ENCODE measurements around the gene PFDN1. TPM values are rescaled to one million over a fixed set of nuclear protein-coding genes. Genes with fewer than 3 reads are reported as not detected.
A peak's percentile ranks its signal among the peaks of the same experiment; 100 is the strongest.

PFDN1 gene
- total and polyA plus RNA-seq, 8 donors = 45.7 to 98.9 (median 87.3) TPM

DNA sequence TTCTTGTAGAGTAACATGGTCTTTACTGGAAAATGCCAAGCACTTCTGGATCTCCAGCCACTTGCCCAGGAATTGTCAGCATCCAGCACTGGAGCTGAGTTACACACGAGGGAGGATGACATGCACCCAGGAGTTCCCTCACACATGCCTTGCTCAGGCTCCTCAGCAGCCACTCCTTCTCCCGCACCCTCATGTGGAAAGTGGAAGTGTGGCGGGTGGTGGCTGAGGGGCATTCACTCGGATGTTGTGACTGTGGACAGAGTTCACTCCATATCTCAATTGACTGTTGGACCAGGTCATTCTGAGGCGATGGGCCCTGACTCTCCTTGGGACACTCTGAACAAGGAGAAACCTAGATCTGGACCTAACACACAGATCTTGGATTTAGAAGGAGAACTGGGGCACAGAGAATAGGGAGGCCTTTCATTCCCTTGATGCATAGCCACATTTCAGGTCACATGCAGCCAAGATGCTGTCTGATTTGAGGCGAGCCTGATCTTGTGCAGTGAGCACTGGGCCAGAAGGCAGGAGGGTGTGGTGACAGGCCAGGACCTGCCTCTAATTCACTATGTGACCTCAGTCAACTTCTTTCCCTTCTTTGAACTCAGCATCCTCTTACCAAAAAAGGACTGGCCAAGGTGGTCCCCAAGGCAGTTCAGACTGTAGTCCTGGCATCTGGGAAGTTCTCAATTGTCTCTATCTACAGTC lies 65.9 kb downstream of the PFDN1 start:
- no peak for ATAC-seq
- intact Hi-C loops (cut with DNase I) = no loop called here
- H3K27ac ChIP-seq = peak overlapping the region in 1 of 2 donors; percentile 80

DNA sequence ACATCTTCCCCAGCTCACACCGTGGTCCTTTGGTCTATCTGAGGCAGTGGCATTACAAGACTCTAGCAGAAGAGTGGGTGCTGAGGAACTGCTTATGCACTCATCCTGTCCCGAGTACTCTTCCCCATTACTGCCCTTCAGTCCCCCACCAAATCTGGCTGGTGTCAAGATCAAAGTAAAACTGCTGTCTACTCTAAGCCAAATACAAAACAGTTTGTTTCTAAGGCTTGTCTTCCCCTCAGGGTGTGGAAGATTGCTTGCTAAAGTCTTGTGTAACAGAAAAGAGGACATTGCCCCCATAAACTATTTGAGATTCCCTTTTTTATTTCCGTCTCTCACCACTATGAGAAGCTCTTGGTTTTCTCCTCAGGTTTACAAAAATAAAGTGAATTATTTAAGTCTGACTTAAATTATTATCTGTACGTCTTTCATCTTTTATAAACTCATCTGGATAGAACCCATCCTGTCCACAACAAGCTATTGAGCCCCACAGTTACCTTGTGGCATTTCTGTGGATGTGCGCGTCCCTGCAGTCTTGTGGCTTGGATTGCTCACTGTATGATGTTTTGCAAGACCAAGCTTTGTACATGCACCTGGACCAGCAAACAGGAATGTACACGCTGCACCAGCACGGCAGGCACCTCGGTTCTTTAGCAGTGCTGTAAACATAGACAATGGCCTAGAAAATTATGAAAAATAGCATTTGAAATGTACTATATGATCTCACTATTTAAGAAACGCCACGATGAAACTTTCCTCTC lies 66.9 kb downstream of the PFDN1 start:
- no peak overlapping the region for H3K4me3 ChIP-seq
- no peaks in the 10 kb centered on the region for H3K36me3 ChIP-seq
- TF ChIP-seq, protein P1, sequence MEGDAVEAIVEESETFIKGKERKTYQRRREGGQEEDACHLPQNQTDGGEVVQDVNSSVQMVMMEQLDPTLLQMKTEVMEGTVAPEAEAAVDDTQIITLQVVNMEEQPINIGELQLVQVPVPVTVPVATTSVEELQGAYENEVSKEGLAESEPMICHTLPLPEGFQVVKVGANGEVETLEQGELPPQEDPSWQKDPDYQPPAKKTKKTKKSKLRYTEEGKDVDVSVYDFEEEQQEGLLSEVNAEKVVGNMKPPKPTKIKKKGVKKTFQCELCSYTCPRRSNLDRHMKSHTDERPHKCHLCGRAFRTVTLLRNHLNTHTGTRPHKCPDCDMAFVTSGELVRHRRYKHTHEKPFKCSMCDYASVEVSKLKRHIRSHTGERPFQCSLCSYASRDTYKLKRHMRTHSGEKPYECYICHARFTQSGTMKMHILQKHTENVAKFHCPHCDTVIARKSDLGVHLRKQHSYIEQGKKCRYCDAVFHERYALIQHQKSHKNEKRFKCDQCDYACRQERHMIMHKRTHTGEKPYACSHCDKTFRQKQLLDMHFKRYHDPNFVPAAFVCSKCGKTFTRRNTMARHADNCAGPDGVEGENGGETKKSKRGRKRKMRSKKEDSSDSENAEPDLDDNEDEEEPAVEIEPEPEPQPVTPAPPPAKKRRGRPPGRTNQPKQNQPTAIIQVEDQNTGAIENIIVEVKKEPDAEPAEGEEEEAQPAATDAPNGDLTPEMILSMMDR (IDR thresholded peaks at IDR 0.05) = no peak
- H3K9me3 ChIP-seq = no peaks in the 10 kb centered on the region
- peak overlapping the region in 1 of 2 donors; percentile 80 for H3K27ac ChIP-seq
- DNase-seq (no peak), ATAC-seq (no peak)
- intact Hi-C loops (cut with DNase I) = no loop called here
- no peaks in the 10 kb centered on the region for H3K27me3 ChIP-seq
- peaks cover 1 to 41% of the 10 kb centered on the region in 2 donors for H3K4me1 ChIP-seq

More for the DNA sequence above, 65.9 kb downstream of the PFDN1 start:
- DNase-seq = no peak
- Histone ChIP-seq H3K4me1 (peaks cover 10 to 52% of the 10 kb centered on the region in 2 donors), H3K4me3 (no peak overlapping the region), H3K27me3 (no peaks in the 10 kb centered on the region), H3K9me3 (no peaks in the 10 kb centered on the region), H3K36me3 (no peaks in the 10 kb centered on the region)
- TF ChIP-seq, protein P1 (IDR thresholded peaks at IDR 0.05) = no peak

DNA sequence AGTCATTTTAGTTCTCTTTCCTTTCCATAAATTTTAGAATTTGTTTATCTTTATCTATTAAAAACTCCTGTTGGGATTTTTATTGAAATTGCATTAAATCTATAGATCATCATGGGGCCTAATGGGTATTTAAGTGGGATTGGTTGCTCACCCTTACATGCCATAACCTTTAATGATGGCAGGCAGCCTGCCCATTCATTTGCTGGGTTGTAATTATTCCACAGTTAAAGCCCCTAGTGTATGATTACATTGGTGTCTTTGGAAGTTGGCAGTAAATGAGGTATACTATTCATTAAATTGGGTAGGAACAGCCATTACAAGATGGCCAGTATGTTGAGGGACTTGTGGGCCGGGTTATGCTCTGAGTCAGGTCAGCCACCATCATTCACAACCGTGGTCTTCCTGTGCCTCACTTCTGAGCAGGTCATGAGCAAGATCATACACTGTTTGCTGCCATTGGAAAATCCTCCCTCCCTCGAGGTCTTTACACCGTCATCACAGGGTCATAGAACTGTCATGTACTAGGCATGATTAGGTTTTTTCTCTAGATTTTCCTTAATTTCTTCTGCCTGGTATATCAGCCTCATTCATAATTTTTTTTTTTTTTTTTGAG lies 68.4 kb downstream of the PFDN1 start:
- Histone ChIP-seq H3K4me1 (peaks cover 0 to 28% of the 10 kb centered on the region in 2 donors), H3K9me3 (no peaks in the 10 kb centered on the region), H3K27ac (no peak overlapping the region), H3K27me3 (no peaks in the 10 kb centered on the region), H3K4me3 (no peak overlapping the region), H3K36me3 (no peaks in the 10 kb centered on the region)
- no peak for DNase-seq
- TF ChIP-seq, protein P1 (IDR thresholded peaks at IDR 0.05) = no peak
- intact Hi-C loops (cut with DNase I) = no loop called here
- ATAC-seq = no peak

DNA sequence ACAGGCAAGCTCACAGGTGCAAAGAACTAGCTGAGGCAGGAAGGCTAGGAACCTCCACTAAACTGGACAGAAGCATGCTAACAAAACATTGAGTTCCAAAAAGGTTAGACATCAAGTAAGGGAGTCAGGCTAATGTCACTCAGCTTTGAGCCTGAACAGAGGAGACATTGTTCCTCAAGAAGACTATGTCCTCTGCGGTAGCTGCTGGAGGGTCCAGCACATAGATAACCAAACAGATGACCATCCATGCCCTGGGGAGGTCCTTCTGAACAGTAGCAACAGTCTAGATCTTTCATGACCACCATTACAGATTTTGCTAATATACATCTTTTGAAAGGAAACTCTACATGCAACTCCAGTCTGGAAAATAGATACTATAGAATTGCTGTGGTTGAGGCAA lies 70.2 kb downstream of the PFDN1 start:
- no peak overlapping the region for H3K27ac ChIP-seq
- no peak for ATAC-seq
- intact Hi-C loops (cut with DNase I) = no loop called here
- H3K4me3 ChIP-seq = no peak overlapping the region
- no peaks in the 10 kb centered on the region for H3K27me3 ChIP-seq
- DNase-seq = no peak
- H3K4me1 ChIP-seq = peaks cover 0 to 34% of the 10 kb centered on the region in 2 donors
- H3K9me3 ChIP-seq = no peaks in the 10 kb centered on the region
- no peaks in the 10 kb centered on the region for H3K36me3 ChIP-seq
- TF ChIP-seq, protein P1 (IDR thresholded peaks at IDR 0.05) = no peak

DNA sequence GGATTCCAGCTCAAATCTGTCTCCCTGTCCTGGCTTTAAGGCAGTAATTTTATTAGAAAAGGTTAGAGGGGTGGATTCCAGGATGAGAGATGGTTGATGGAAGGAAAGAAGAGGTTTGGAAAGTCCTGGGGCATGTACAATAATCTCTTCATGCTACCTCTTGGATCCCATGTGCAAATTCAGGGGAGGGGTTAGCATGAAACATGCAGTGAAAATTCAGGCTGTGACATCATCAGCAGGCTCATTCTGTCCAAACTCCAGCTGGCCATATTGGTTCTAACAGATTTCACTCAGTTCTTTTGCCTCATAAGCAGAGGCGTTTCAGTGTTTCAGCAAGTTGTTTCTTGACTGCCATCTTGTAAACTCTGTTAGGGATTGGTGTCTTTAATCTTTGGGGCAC lies 72.5 kb downstream of the PFDN1 start:
- H3K27me3 ChIP-seq = no peaks in the 10 kb centered on the region
- intact Hi-C loops (cut with DNase I) = no loop called here
- no peaks in the 10 kb centered on the region for H3K9me3 ChIP-seq
- no peak for DNase-seq
- no peak overlapping the region for H3K27ac ChIP-seq
- no peaks in the 10 kb centered on the region for H3K36me3 ChIP-seq
- H3K4me3 ChIP-seq = no peak overlapping the region
- no peak for ATAC-seq
- TF ChIP-seq, protein P1 (IDR thresholded peaks at IDR 0.05) = no peak
- H3K4me1 ChIP-seq = peaks cover 0 to 16% of the 10 kb centered on the region in 2 donors

Measured in left lung (tissue), 10 donors.